ENCODE data around the gene GLYATL1. TPM values are rescaled to one million over a fixed set of nuclear protein-coding genes. Genes with fewer than 3 reads are reported as not detected.

The GLYATL1 gene
- total and polyA plus RNA-seq, 2 of the 13 experiments (the other 11 are each of a cell fraction or from before 2014, with no cell fraction given) = 0.17 TPM; not detected in 1

GRCh38 chr11:58926695-58927094 is 12.6 kb upstream of the GLYATL1 start:
- H2AFZ ChIP-seq (ENCODE audit: low read length) = no peak overlapping the region
- no peak overlapping the region for H3K4me3 ChIP-seq (replicated peaks in 1 of 3; ENCODE audit: insufficient read depth in 1 of 3, low read depth in 2 of 3, low read length in 3 of 3)
- H3K4me2 ChIP-seq (ENCODE audit: low read depth, low read length) = peak overlapping the region; percentile 53; the same call in 1 of the 2 replicates
- ChIA-PET POLR2A (no interaction called here), CTCF (ENCODE audit: low intra/inter-chr PET ratio, low total read pairs) (no interaction called here)
- H3K9me3 ChIP-seq (ENCODE audit: low read length) = no peaks in the 10 kb centered on the region
- H4K20me1 ChIP-seq (ENCODE audit: insufficient read depth, low read length) = no peaks in the 10 kb centered on the region
- H3K9ac ChIP-seq (ENCODE audit: insufficient read depth, low read depth, low read length) = no peak overlapping the region
- H3K27ac ChIP-seq (ENCODE audit: extremely low read length, insufficient read depth, low read length) = no peak overlapping the region
- WGBS (ENCODE audit: low lambda C conversion rate) = 38% methylated on average over 1 of the region's 1 CpG
- FAIRE-seq (no peak), DNase-seq (ENCODE audit: low spot score) (no peak), ATAC-seq (no peak)
- peaks cover 2 to 9% of the 10 kb centered on the region in 2 experiments; a peak in 3 of 5 replicates for H3K27me3 ChIP-seq (ENCODE audit: control insufficient read depth in 1 of 2, insufficient read depth in 2 of 2, low read length in 2 of 2)
- H3K4me1 ChIP-seq (ENCODE audit: insufficient read depth, low read length) = peaks cover 43% of the 10 kb centered on the region
- TF ChIP-seq RCOR2 (CRISPR knock-in tag; IDR thresholded peaks at IDR 0.05) = 0 out of 2 replicates have a peak, but pooled peaks have one; percentile 0
- no peak for TF ChIP-seq KMT2A (CRISPR knock-in tag; IDR thresholded peaks at IDR 0.05)
- no peaks in the 10 kb centered on the region for H3K79me2 ChIP-seq (ENCODE audit: insufficient read depth, low read length)
- no TSS peak for BruUV-seq (replicated peaks)
- in situ Hi-C loops (cut with HindIII; ENCODE audit: extremely low pct_ligation_motif_present, low pct_unique_long_range_greater_than_20kb) (no loop called here), intact Hi-C loops (cut with micrococcal nuclease; ENCODE audit: unreplicated experiment) (loop anchor here (10.0 kb wide), 1 partner anchor 162 kb away; no protein-coding TSS in a partner anchor)
- H3K36me3 ChIP-seq (replicated peaks in 1 of 2; ENCODE audit: control insufficient read depth in 1 of 2, insufficient read depth in 2 of 2, low read length in 2 of 2) = no peaks in the 10 kb centered on the region

GRCh38 chr11:58927393-58928106 is 11.7 kb upstream of the GLYATL1 start:
- ChIA-PET POLR2A (no interaction called here), CTCF (ENCODE audit: low intra/inter-chr PET ratio, low total read pairs) (no interaction called here)
- ATAC-seq = peak; percentile 73
- Histone ChIP-seq H3K79me2 (ENCODE audit: insufficient read depth, low read length) (no peaks in the 10 kb centered on the region), H2AFZ (ENCODE audit: low read length) (no peak overlapping the region), H3K27me3 (ENCODE audit: control insufficient read depth in 1 of 2, insufficient read depth in 2 of 2, low read length in 2 of 2) (peaks cover 2 to 9% of the 10 kb centered on the region in 2 experiments; a peak in 3 of 5 replicates), H4K20me1 (ENCODE audit: insufficient read depth, low read length) (no peaks in the 10 kb centered on the region), H3K4me1 (ENCODE audit: insufficient read depth, low read length) (peaks cover 43% of the 10 kb centered on the region), H3K4me3 (replicated peaks in 1 of 3; ENCODE audit: insufficient read depth in 1 of 3, low read depth in 2 of 3, low read length in 3 of 3) (no peak overlapping the region; a peak in 1 of 6 replicates), H3K27ac (ENCODE audit: extremely low read length, insufficient read depth, low read length) (no peak overlapping the region), H3K36me3 (replicated peaks in 1 of 2; ENCODE audit: control insufficient read depth in 1 of 2, insufficient read depth in 2 of 2, low read length in 2 of 2) (no peaks in the 10 kb centered on the region), H3K4me2 (ENCODE audit: low read depth, low read length) (peak overlapping the region; percentile 53), H3K9ac (ENCODE audit: insufficient read depth, low read depth, low read length) (no peak overlapping the region), H3K9me3 (ENCODE audit: low read length) (no peaks in the 10 kb centered on the region)
- intact Hi-C loops (cut with micrococcal nuclease; ENCODE audit: unreplicated experiment) = loop anchor here (10.0 kb wide), 1 partner anchor 163 kb away; no protein-coding TSS in a partner anchor
- in situ Hi-C loops (cut with HindIII; ENCODE audit: extremely low pct_ligation_motif_present, low pct_unique_long_range_greater_than_20kb) = no loop called here
- TF ChIP-seq ZBTB40 (IDR thresholded peaks at IDR 0.05) (no peak), ZBTB40 (CRISPR knock-in tag; IDR thresholded peaks at IDR 0.05) (no peak), ZNF652 (CRISPR knock-in tag; IDR thresholded peaks at IDR 0.05; ENCODE audit: borderline replicate concordance, low read depth) (peak; percentile 89), NFYB (CRISPR knock-in tag; IDR thresholded peaks at IDR 0.05) (0 out of 2 replicates have a peak, but pooled peaks have one; percentile 7), XRCC5 (optimal IDR thresholded peaks at IDR 0.05; ENCODE audit: low read length) (peak; percentile 13)
- no peak for FAIRE-seq
- no TSS peak for BruUV-seq (replicated peaks)
- 4% methylated on average over 15 of the region's 15 CpGs for WGBS (ENCODE audit: low lambda C conversion rate)
- peak; percentile 24 for DNase-seq (ENCODE audit: low spot score)
